Suprapubic skin (tissue), 4 donors: Measurements from ENCODE around the gene MAP4. TPM values are rescaled to one million over a fixed set of nuclear protein-coding genes. Genes with fewer than 3 reads are reported as not detected.

ENCODE experiments used
- DNase-seq, 2 donors: peaks; one replicate each; pipeline ENCODE4 v3.0.0-alpha.2; 2019; ENCODE audit warnings: low spot score in 2 of 2
- H3K27ac ChIP-seq: fragments of 200-600 bp; sonication (generic); one replicate; pipeline ENCODE4 v1.5.1; 2019
- H3K27me3 ChIP-seq: fragments of 200-600 bp; sonication (generic); one replicate; pipeline ENCODE4 v1.5.1; 2019
- H3K36me3 ChIP-seq: fragments of 200-600 bp; sonication (generic); one replicate; pipeline ENCODE4 v1.5.1; 2019
- H3K4me1 ChIP-seq: fragments of 200-600 bp; sonication (generic); one replicate; pipeline ENCODE4 v1.5.1; 2019
- H3K4me3 ChIP-seq: fragments of 200-600 bp; sonication (generic); one replicate; pipeline ENCODE4 v1.5.1; 2019; ENCODE audit warnings: mild to moderate bottlenecking
- H3K9me3 ChIP-seq: fragments of 200-600 bp; sonication (generic); one replicate; pipeline ENCODE4 v1.5.1; 2019
- EP300 ChIP-seq: sonication (generic); formaldehyde crosslinking; IDR thresholded peaks from one replicate; pipeline ENCODE4 v1.6.1; 2017; ENCODE audit warnings: antibody characterized with exemption
- POLR2A ChIP-seq, 2 donors: fragments of 450-650 bp; IDR thresholded peaks; one replicate each; pipeline ENCODE4 v1.6.1; 2017; ENCODE audit warnings: antibody characterized with exemption in 2 of 2, mild to moderate bottlenecking in 2 of 2, moderate library complexity in 2 of 2
- POLR2AphosphoS5 ChIP-seq, 3 donors: sonication (generic); formaldehyde crosslinking; IDR thresholded peaks; one replicate each; pipeline ENCODE4 v1.6.1; 2017; ENCODE audit warnings: antibody characterized with exemption in 3 of 3
- WGBS: methylation state at CpG from one replicate; pipeline ENCODE4 v1.1.5; 2018; 5-methylcytosine and 5-hydroxymethylcytosine counted together
- total RNA-seq, 4 donors: library from RNA; depleted of rRNA; stranded (reverse); fragments of >200 nt; gene quantifications; one replicate each; pipeline ENCODE4 v1.1.0, GENCODE V29; 2016
- TF ChIP-seq, protein P1 (sequence below), 2 donors: fragments of 200-600 bp in 1 of 2; fragments of 450-650 bp in 1 of 2; sonication (generic) in 1 of 2; IDR thresholded peaks; one replicate each; pipeline ENCODE4 v1.5.1; 2016 to 2019; ENCODE audit warnings: antibody characterized with exemption in 2 of 2, mild to moderate bottlenecking in 1 of 2, moderate library complexity in 1 of 2

Gene MAP4
- total RNA-seq, 4 donors from 2014 or later: 132 to 162 (median 144) TPM

DNA sequence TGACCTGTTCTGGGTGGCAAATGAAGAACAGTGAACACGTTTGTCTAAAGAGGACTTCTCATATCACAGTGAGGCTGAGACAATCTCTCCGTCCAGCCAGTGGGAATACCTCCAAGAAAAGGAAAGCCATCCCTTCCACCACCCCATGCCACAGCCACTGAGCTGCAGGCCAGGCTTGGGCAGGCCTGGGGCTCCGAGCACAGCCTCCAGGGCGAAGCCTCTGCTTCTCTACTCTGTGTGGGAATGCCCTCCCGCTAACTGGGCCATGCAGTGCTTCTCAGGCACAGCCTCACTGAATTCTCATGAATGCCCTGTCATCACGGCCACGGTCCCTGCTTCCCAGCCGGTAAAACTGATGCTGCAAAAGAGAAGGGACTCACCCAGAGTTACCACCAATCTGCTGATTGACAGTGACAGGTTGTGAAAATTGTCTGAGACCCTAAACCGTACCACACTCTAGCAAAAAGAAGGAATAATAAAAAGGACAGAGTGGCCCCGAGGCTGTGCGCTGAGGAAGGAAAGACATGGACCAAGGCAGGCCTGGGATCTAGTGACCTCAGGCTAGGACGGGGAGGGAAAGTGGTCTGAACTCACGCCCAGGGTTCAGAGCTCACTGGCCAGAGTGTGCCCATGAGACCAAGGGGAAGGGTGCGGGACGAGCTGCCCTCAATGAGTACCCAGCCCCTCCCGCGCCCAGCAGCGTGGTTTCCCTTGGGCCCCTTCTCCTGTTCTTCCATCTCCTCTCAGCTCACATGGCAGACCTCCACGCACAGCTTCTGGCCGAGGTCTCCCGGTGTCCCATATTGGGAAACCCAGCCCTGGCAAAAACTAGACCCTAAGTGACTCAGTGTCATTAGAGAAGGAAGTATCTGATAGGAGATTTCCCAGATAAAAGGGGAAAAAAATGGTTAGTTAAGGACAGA, 160.5 kb downstream of the MAP4 start:
- Histone ChIP-seq H3K4me1 (no peaks in the 10 kb centered on the region), H3K27ac (no peak overlapping the region), H3K4me3 (no peak overlapping the region), H3K36me3 (peaks cover 95% of the 10 kb centered on the region), H3K27me3 (no peaks in the 10 kb centered on the region), H3K9me3 (no peaks in the 10 kb centered on the region)
- DNase-seq: no peak
- 82% methylated on average over 19 of the region's 21 CpGs for WGBS
- TF ChIP-seq, protein P1, sequence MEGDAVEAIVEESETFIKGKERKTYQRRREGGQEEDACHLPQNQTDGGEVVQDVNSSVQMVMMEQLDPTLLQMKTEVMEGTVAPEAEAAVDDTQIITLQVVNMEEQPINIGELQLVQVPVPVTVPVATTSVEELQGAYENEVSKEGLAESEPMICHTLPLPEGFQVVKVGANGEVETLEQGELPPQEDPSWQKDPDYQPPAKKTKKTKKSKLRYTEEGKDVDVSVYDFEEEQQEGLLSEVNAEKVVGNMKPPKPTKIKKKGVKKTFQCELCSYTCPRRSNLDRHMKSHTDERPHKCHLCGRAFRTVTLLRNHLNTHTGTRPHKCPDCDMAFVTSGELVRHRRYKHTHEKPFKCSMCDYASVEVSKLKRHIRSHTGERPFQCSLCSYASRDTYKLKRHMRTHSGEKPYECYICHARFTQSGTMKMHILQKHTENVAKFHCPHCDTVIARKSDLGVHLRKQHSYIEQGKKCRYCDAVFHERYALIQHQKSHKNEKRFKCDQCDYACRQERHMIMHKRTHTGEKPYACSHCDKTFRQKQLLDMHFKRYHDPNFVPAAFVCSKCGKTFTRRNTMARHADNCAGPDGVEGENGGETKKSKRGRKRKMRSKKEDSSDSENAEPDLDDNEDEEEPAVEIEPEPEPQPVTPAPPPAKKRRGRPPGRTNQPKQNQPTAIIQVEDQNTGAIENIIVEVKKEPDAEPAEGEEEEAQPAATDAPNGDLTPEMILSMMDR (IDR thresholded peaks at IDR 0.05): no peak
- TF ChIP-seq EP300 (no peak), POLR2A (IDR thresholded peaks at IDR 0.05) (no peak), POLR2AphosphoS5 (IDR thresholded peaks at IDR 0.05) (no peak)

DNA sequence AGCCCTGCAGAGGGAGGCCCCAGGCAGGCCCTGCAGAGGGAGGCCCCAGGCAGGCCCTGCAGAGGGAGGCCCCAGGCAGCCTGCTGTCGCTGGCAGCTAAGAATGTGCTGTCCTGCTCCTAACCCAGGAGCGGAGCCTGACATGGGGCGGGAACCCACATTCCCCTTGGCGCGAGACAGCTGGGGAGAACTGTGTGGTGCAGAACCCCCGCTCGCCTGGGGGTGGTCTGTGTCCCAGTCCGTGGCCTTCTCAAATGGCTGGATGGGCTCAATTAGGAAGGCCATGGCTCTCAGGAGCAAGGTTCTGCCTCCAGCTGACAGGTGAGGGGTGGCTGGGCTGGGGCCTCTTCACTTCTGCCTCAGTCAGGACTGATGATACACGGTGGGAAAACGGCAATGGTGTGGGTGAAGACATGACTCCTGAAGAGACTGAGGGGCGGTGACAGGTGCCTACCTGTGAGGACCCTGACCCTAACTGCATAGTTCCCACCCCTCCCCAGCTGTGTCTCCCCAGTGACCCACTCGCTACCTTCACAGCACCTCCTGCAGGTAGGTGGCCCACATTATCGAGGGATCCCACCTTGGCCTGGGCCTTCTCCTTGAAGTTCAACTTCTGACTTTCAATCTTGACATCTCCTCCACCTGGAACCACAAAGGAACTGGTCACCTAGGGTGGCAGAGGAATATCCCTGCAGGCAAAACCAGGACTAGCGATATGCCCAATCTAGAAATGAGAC, 161.3 kb downstream of the MAP4 start:
- 91% methylated on average over 14 of the region's 14 CpGs for WGBS
- H3K4me1 ChIP-seq: no peaks in the 10 kb centered on the region
- TF ChIP-seq, protein P1 (IDR thresholded peaks at IDR 0.05): no peak
- no peak for TF ChIP-seq POLR2A (IDR thresholded peaks at IDR 0.05)
- no peak for TF ChIP-seq EP300
- TF ChIP-seq POLR2AphosphoS5 (IDR thresholded peaks at IDR 0.05): no peak
- DNase-seq: no peak
- H3K4me3 ChIP-seq: no peak overlapping the region
- peaks cover 95% of the 10 kb centered on the region for H3K36me3 ChIP-seq
- H3K9me3 ChIP-seq: no peaks in the 10 kb centered on the region
- no peak overlapping the region for H3K27ac ChIP-seq
- no peaks in the 10 kb centered on the region for H3K27me3 ChIP-seq

DNA sequence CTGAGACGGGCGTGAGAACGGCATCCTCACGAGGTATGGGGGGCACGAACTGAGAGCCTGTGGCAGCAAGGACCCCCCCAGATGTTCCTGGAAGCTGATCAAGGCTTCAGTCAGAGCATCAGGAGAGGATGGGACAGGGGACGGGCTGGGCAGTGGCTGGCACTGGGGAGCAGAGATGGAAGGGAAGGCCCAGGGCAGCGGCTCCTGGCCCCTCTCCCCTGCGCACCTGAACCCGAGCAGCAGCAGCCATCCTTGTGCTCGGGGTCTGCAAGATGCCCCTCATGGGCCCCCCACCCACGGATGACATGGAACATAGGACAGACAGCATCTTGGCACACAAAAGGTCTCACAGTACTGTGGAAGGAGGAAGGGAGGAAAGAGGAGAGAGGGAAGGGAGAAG, 161.9 kb downstream of the MAP4 start:
- no peaks in the 10 kb centered on the region for H3K9me3 ChIP-seq
- no peaks in the 10 kb centered on the region for H3K27me3 ChIP-seq
- H3K36me3 ChIP-seq: peaks cover 97% of the 10 kb centered on the region
- 88% methylated on average over 11 of the region's 11 CpGs for WGBS
- TF ChIP-seq, protein P1 (IDR thresholded peaks at IDR 0.05): no peak
- no peak for TF ChIP-seq POLR2AphosphoS5 (IDR thresholded peaks at IDR 0.05)
- no peak for TF ChIP-seq EP300
- TF ChIP-seq POLR2A (IDR thresholded peaks at IDR 0.05): no peak
- no peak overlapping the region for H3K27ac ChIP-seq
- H3K4me1 ChIP-seq: no peaks in the 10 kb centered on the region
- no peak for DNase-seq
- no peak overlapping the region for H3K4me3 ChIP-seq

DNA sequence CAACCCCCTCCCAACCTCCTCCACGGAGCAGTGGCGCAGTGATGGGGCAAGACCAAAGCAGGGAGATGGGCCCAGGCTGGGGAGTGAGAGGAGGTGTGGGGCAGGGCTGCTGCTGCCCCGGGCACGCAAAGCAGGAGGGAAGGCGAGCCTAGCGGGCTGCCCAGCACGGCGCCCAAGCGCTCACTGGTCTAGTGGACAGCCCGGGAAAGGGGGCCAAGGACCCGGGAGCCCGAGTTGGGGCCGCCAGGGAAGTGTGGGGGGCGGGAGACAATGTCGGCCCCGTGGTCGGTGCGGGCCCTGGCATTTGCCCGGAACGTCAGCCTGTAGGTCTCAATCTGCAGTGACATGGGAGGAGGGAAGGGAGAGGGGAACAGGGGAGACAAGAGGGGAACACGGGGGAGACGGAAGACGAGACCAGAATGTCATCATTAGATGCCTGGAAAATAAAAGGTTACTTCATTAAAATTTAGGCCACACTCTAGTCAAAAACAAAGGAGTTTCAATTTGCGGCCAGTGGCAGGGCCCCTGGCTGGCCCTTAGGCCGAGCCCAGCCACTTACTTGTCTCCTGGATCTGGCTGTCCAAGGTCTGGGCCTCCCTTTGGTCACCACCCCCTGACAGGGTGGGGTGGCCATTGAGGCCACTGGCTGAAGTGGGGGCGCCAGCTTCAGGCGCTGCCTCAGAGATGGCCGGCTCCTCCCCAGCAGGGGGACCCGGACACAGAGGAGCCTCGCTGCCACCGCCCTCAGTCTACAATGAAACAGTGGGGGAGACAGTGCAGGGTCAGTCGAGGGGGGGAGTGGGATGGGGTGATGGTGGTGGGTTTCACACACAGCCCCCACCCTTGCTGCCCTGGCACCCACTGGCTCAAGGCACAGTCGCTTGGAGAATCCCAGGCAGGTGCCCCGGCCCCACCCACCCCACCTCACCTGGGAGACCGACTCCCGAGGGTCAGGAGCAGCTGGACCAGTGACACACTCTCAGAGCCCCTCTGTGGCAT, 163.3 kb downstream of the MAP4 start:
- H3K27ac ChIP-seq: no peak overlapping the region
- WGBS: 88% methylated on average over 25 of the region's 36 CpGs
- H3K4me1 ChIP-seq: no peaks in the 10 kb centered on the region
- TF ChIP-seq POLR2A (IDR thresholded peaks at IDR 0.05) (no peak), POLR2AphosphoS5 (IDR thresholded peaks at IDR 0.05) (no peak), EP300 (no peak)
- TF ChIP-seq, protein P1 (IDR thresholded peaks at IDR 0.05): no peak
- no peak overlapping the region for H3K4me3 ChIP-seq
- no peaks in the 10 kb centered on the region for H3K9me3 ChIP-seq
- no peak for DNase-seq
- H3K27me3 ChIP-seq: no peaks in the 10 kb centered on the region
- H3K36me3 ChIP-seq: peaks cover 99% of the 10 kb centered on the region
